LNCaP clone FGC (cell line): ENCODE measurements around the gene HES3.

Source experiments
- DNase-seq: peaks from one replicate; pipeline ENCODE4 v3.0.0-alpha.2; 2011; ENCODE audit warnings: low read depth
- H3K4me3 ChIP-seq: 2 replicates; pipeline ENCODE4 v1.5.1; 2011; ENCODE audit warnings: mild to moderate bottlenecking, low read depth, low read length, control low read depth
- CTCF ChIP-seq: IDR thresholded peaks from 2 replicates; pipeline ENCODE4 v1.5.1; 2012; ENCODE audit warnings: mild to moderate bottlenecking; ENCODE audit not compliant: control insufficient read depth, insufficient read depth; ENCODE audit errors: extremely low read depth

The HES3 gene

GRCh38 chr1:6272452-6272851, 28.5 kb downstream of the HES3 start:
- TF ChIP-seq CTCF: no peak
- H3K4me3 ChIP-seq: no peak overlapping the region
- DNase-seq: no peak

GRCh38 chr1:6272868-6273267, 28.9 kb downstream of the HES3 start:
- no peak for DNase-seq
- no peak overlapping the region for H3K4me3 ChIP-seq
- TF ChIP-seq CTCF: no peak

- TF ChIP-seq CTCF: no peak
- DNase-seq: no peak
- H3K4me3 ChIP-seq: no peak overlapping the region
Measured at GRCh38 chr1:6273380-6273891, 29.5 kb downstream of the HES3 start.

- TF ChIP-seq CTCF: no peak
- no peak for DNase-seq
- no peak overlapping the region for H3K4me3 ChIP-seq
Measured at GRCh38 chr1:6274102-6274501, 30.1 kb downstream of the HES3 start.

- no peak for TF ChIP-seq CTCF
- no peak for DNase-seq
- no peak overlapping the region for H3K4me3 ChIP-seq
Measured at GRCh38 chr1:6274622-6275139, 30.7 kb downstream of the HES3 start.

GRCh38 chr1:6275826-6276782, 32.1 kb downstream of the HES3 start:
- DNase-seq: no peak
- no peak for TF ChIP-seq CTCF
- H3K4me3 ChIP-seq: no peak overlapping the region
